NCI-H2029 (cell line): ENCODE results near the gene GDI2.
A peak's percentile ranks its signal among the peaks of the same experiment; 100 is the strongest.
"Not testable (repeated sequence)": the region's sequence is repeated elsewhere in the genome, so short reads cannot be mapped to it uniquely, and the experiment has no call there.

ENCODE experiments used
- DNase-seq: peaks from one replicate; lab custom pipeline; 2025; lab: John Stamatoyannopoulos, UW

The GDI2 gene

GRCh38 chr10:5813341-5814109, at the start of gene GDI2:
TSS of gene GDI2 (minus strand) at chr10:5813434. CDS start at chr10:5813258, 176 bp downstream.
- peak; percentile 77 for DNase-seq

- no peak for DNase-seq
Observed at GRCh38 chr10:5862360-5862961, 49.2 kb upstream of the GDI2 start.

- no peak for DNase-seq
Observed at GRCh38 chr10:5860066-5860465, 46.8 kb upstream of the GDI2 start.

- no peak for DNase-seq
Observed at GRCh38 chr10:5858811-5859210, 45.6 kb upstream of the GDI2 start.

GRCh38 chr10:5856701-5857004, 43.4 kb upstream of the GDI2 start:
- no peak for DNase-seq

- DNase-seq: no peak
Observed at GRCh38 chr10:5855979-5856700, 42.9 kb upstream of the GDI2 start.

- DNase-seq: no peak
Observed at GRCh38 chr10:5854131-5854475, 40.9 kb upstream of the GDI2 start.

GRCh38 chr10:5846667-5847066, 33.4 kb upstream of the GDI2 start:
- not testable (repeated sequence) for DNase-seq

GRCh38 chr10:5844345-5845055, 31.3 kb upstream of the GDI2 start:
- DNase-seq: no peak

- no peak for DNase-seq
Observed at GRCh38 chr10:5843686-5844344, 30.6 kb upstream of the GDI2 start.

GRCh38 chr10:5841965-5842364, 28.7 kb upstream of the GDI2 start:
- no peak for DNase-seq

- DNase-seq: no peak
Observed at GRCh38 chr10:5840314-5841307, 27.4 kb upstream of the GDI2 start.

GRCh38 chr10:5836181-5836580, 22.9 kb upstream of the GDI2 start:
- not testable (repeated sequence) for DNase-seq

- no peak for DNase-seq
Observed at GRCh38 chr10:5835446-5836095, 22.3 kb upstream of the GDI2 start.

GRCh38 chr10:5833814-5834213, 20.6 kb upstream of the GDI2 start:
- no peak for DNase-seq

GRCh38 chr10:5832946-5833345, 19.7 kb upstream of the GDI2 start:
- DNase-seq: no peak

GRCh38 chr10:5831446-5831782, 18.2 kb upstream of the GDI2 start:
- no peak for DNase-seq

- no peak for DNase-seq
Observed at GRCh38 chr10:5830629-5831445, 17.6 kb upstream of the GDI2 start.

GRCh38 chr10:5829267-5829666, 16.0 kb upstream of the GDI2 start:
- no peak for DNase-seq

- no peak for DNase-seq
Observed at GRCh38 chr10:5828725-5829124, 15.5 kb upstream of the GDI2 start.
